Fibroblast of the aortic adventitia (primary cell): Measurements from ENCODE around the gene FHIT. TPM values are rescaled to one million over a fixed set of nuclear protein-coding genes. Genes with fewer than 3 reads are reported as not detected.

ENCODE experiments used
- DNase-seq: peaks from one replicate; pipeline ENCODE4 v3.0.0-alpha.2; 2010; ENCODE audit warnings: low read depth
- H3K4me3 ChIP-seq: 2 replicates; pipeline ENCODE4 v1.5.1; 2011; ENCODE audit warnings: low read depth, mild to moderate bottlenecking, control low read depth, low read length, moderate library complexity
- CTCF ChIP-seq: IDR thresholded peaks from 2 replicates; pipeline ENCODE4 v1.5.1; 2011; ENCODE audit warnings: mild to moderate bottlenecking, low read length, control low read depth, inconsistent platforms; ENCODE audit not compliant: insufficient read depth
- small RNA-seq: library from RNA; depleted of rRNA; stranded (forward); fragments of <200 nt; gene quantifications from one replicate; pipeline ENCODE3, GENCODE V24; 2012
- total RNA-seq: library from RNA; depleted of rRNA; stranded (reverse); fragments of >200 nt; gene quantifications from 2 replicates; pipeline ENCODE4 v1.2.3, GENCODE V29; 2012; ENCODE audit warnings: low replicate concordance

FHIT gene
- total RNA-seq, 1 donor, result 1.5 TPM

- no peak for DNase-seq
- no peak overlapping the region for H3K4me3 ChIP-seq
- no peak for TF ChIP-seq CTCF
Measured at GRCh38 chr3:59699648-59700320, 1551.5 kb downstream of the FHIT start.

Small RNAs within 50 kb of the gene (small RNA-seq; reads per million reads assigned to genes)
- not detected for gene MIR548BB
- gene RF00012, result not detected
